Subcutaneous adipose tissue (tissue), 4 donors: Measurements from ENCODE around the gene KDR. TPM values are rescaled to one million over a fixed set of nuclear protein-coding genes. Genes with fewer than 3 reads are reported as not detected.

Experiments used
- total RNA-seq, 4 donors: library from RNA; depleted of rRNA; stranded (reverse); fragments of >200 nt; gene quantifications; one replicate each; pipeline ENCODE4 v1.1.0, GENCODE V29; 2016
- TF ChIP-seq, protein P1 (sequence below): fragments of 450-650 bp; IDR thresholded peaks from one replicate; pipeline ENCODE4 v1.5.1; 2016; ENCODE audit warnings: low read depth, mild to moderate bottlenecking, control low read depth, antibody characterized with exemption, moderate library complexity

KDR gene
- total RNA-seq, 4 donors from 2014 or later = 14.5 to 69.7 (median 27.6) TPM

GRCh38 chr4:55080174-55080865 lies 45.1 kb downstream of the KDR start:
- TF ChIP-seq, protein P1, sequence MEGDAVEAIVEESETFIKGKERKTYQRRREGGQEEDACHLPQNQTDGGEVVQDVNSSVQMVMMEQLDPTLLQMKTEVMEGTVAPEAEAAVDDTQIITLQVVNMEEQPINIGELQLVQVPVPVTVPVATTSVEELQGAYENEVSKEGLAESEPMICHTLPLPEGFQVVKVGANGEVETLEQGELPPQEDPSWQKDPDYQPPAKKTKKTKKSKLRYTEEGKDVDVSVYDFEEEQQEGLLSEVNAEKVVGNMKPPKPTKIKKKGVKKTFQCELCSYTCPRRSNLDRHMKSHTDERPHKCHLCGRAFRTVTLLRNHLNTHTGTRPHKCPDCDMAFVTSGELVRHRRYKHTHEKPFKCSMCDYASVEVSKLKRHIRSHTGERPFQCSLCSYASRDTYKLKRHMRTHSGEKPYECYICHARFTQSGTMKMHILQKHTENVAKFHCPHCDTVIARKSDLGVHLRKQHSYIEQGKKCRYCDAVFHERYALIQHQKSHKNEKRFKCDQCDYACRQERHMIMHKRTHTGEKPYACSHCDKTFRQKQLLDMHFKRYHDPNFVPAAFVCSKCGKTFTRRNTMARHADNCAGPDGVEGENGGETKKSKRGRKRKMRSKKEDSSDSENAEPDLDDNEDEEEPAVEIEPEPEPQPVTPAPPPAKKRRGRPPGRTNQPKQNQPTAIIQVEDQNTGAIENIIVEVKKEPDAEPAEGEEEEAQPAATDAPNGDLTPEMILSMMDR = no peak

GRCh38 chr4:55079451-55080173 lies 45.8 kb downstream of the KDR start:
- TF ChIP-seq, protein P1 = no peak

- TF ChIP-seq, protein P1 = no peak
Observed at GRCh38 chr4:55078987-55079386, 46.4 kb downstream of the KDR start.

DNA sequence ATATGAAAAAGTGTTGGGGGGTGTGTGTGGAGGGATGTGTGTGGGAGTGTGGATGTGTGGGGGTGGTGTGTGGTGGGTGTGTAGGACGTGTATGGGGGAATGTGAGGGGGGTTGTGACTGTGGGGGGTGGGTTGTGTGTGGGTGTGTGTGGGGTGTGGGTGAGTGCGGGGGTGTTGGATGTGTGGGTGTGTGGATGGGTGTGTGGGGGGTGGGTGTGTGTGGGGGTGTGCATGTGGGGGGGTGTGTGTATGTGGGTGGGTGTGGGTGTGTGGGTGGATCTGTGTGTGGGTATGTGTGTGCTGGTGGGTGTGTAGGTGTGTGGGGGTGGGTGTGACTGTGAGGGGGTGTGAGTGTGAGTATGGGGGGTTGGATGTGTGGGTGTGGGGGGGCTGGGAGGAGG lies 47.8 kb downstream of the KDR start:
- TF ChIP-seq, protein P1 = no peak

DNA sequence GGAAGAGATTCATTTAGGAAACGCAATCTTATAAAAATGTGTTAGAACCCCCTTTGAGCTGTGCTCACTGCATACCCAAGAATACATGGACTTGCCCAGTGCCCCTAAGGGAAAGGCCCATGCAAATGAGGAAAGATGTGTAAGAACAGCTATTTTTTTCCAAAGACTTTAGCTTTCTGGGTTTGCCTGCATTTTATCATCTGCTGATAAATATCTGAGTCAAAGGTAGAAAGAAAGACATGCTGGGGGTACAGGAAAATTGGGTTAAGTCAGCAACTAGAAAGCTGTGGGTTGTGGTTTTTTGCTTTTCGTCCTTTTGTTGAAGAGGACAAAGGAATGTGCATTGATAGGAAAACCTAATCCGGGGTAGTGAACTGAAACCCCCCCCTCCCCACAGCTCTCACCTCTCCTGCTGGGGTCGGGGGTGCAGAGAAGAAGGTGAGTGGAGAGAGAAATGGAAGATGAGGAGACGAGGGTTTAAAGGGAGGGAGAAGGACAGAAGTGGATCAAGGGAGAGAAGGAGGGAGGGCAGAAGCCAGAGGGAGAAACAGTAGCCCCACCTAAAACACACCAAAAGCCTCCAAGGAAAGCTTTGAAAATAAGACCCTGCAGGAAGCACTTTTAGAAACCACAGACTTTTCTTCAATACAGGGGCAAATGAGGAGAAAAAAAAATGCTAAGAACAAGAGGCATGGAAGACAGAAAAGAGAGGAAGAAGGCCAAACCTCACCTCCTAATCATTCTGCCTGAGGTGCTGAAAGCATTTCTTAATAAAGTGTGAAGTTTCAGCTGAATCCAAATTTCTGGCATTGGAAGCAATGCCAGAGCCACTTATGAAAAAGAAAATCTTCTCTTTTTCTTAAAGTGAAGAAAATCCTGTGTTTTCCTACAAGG lies 49.3 kb downstream of the KDR start:
- TF ChIP-seq, protein P1 = no peak

DNA sequence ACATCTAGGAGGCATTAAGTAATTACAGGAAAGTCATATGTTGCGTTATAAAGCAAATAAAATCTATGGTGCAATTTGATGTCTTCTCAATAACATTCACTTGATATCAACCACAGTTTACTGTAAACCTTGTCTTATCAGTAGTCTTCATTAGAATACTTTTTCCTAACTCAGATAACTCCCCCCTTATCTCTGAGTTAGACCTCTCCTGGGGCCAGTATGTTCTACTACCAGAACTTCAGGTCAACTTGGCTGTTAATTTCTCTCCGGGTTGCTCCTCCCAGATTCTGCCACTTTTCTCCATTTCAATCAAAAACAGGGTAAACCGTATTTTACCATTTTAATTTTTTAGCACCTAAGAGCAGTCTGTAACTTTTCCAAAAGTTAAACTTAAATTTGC lies 50.0 kb downstream of the KDR start:
- TF ChIP-seq, protein P1 = no peak

DNA sequence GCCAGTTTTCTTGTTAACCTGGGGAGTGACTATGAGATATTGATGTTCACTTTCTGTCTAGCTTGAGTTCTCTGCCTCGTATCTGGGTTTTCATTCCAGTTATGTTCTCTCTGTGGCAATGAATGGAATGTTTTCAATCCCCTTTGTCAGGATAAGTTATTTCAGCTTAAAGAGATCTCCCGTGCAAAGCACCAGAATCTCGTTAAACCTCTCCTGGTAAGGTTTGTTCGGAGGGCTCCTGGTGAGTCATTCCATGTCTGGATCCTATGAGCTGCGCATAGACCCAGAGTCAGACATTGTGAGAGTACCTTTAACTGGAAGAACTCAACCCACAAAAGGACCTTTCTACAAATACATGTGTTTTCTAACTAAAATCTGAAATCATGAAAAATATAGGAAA lies 51.0 kb downstream of the KDR start:
- TF ChIP-seq, protein P1 = no peak
